ENCODE data around the gene CD33.
"Not testable (repeated sequence)": the region's sequence is repeated elsewhere in the genome, so short reads cannot be mapped to it uniquely, and the experiment has no call there.

Gene CD33

GRCh38 chr19:51224898-51225393, at the start of gene CD33:
Gene CD33 (plus strand): TSS chr19:51225080. CDS start chr19:51225119, 39 bp downstream.
- not testable (repeated sequence) for DNase-seq (ENCODE audit: low spot score)

GRCh38 chr19:51179256-51179655, 45.6 kb upstream of the CD33 start:
- no peak for DNase-seq (ENCODE audit: low spot score)

- no peak for DNase-seq (ENCODE audit: low spot score)
Measured at GRCh38 chr19:51181377-51181912, 43.4 kb upstream of the CD33 start.

- DNase-seq (ENCODE audit: low spot score): no peak
Measured at GRCh38 chr19:51181913-51182419, 42.9 kb upstream of the CD33 start.

- no peak for DNase-seq (ENCODE audit: low spot score)
Measured at GRCh38 chr19:51183629-51184028, 41.3 kb upstream of the CD33 start.

GRCh38 chr19:51185069-51185867, 39.6 kb upstream of the CD33 start:
- no peak for DNase-seq (ENCODE audit: low spot score)

GRCh38 chr19:51185868-51186215, 39.0 kb upstream of the CD33 start:
- no peak for DNase-seq (ENCODE audit: low spot score)

GRCh38 chr19:51186323-51186722, 38.6 kb upstream of the CD33 start:
- DNase-seq (ENCODE audit: low spot score): no peak

- DNase-seq (ENCODE audit: low spot score): no peak
Measured at GRCh38 chr19:51187395-51188226, 37.3 kb upstream of the CD33 start.

- DNase-seq (ENCODE audit: low spot score): no peak
Measured at GRCh38 chr19:51188227-51188559, 36.7 kb upstream of the CD33 start.

GRCh38 chr19:51192689-51193088, 32.2 kb upstream of the CD33 start:
- no peak for DNase-seq (ENCODE audit: low spot score)

GRCh38 chr19:51194527-51195315, 30.2 kb upstream of the CD33 start:
- no peak for DNase-seq (ENCODE audit: low spot score)

GRCh38 chr19:51195316-51195586, 29.6 kb upstream of the CD33 start:
- no peak for DNase-seq (ENCODE audit: low spot score)

- DNase-seq (ENCODE audit: low spot score): no peak
Measured at GRCh38 chr19:51195616-51196015, 29.3 kb upstream of the CD33 start.

- DNase-seq (ENCODE audit: low spot score): no peak
Measured at GRCh38 chr19:51196181-51196580, 28.7 kb upstream of the CD33 start.

GRCh38 chr19:51198641-51199040, 26.2 kb upstream of the CD33 start:
- no peak for DNase-seq (ENCODE audit: low spot score)

- DNase-seq (ENCODE audit: low spot score): no peak
Measured at GRCh38 chr19:51200071-51200666, 24.7 kb upstream of the CD33 start.

- no peak for DNase-seq (ENCODE audit: low spot score)
Measured at GRCh38 chr19:51201712-51202111, 23.2 kb upstream of the CD33 start.

GRCh38 chr19:51203916-51204315, 21.0 kb upstream of the CD33 start:
- DNase-seq (ENCODE audit: low spot score): no peak

GRCh38 chr19:51204321-51204720, 20.6 kb upstream of the CD33 start:
- DNase-seq (ENCODE audit: low spot score): no peak

- no peak for DNase-seq (ENCODE audit: low spot score)
Measured at GRCh38 chr19:51207747-51208146, 17.1 kb upstream of the CD33 start.

All from hepatic stellate cell (primary cell).